Body of pancreas (tissue), 4 donors: ENCODE measurements around the gene FAM174B. TPM values are rescaled to one million over a fixed set of nuclear protein-coding genes. Genes with fewer than 3 reads are reported as not detected.

ENCODE experiments used
- ATAC-seq: fragments of 150-250 bp; one replicate; pipeline ENCODE4 v1.9.1; 2016
- DNase-seq, 4 donors: peaks; one replicate each; pipeline ENCODE4 v3.0.0-alpha.2; 2019
- H3K27ac ChIP-seq, 4 donors: fragments of 200-600 bp; sonication (generic); 1 replicate in 3 of 4; 2 replicates in 1 of 4; pipeline versions ENCODE4 v1.5.1 to v1.6.1; 2016 to 2019; ENCODE audit warnings: mild to moderate bottlenecking in 1 of 4, mixed read lengths in 1 of 4, moderate library complexity in 1 of 4
- H3K27me3 ChIP-seq, 2 donors: fragments of 200-600 bp; sonication (generic); one replicate each; pipeline ENCODE4 v1.6.0; 2016; ENCODE audit warnings: mild to moderate bottlenecking in 1 of 2
- H3K36me3 ChIP-seq, 2 donors: fragments of 200-600 bp; sonication (generic); replicated peaks in 1 of 2; 2 replicates each; pipeline ENCODE4 v1.5.1; 2016; ENCODE audit warnings: low read depth in 2 of 2; ENCODE audit not compliant: insufficient read depth in 1 of 2
- H3K4me1 ChIP-seq: fragments of 200-600 bp; sonication (generic); one replicate; pipeline ENCODE4 v1.6.0; 2016
- H3K4me3 ChIP-seq, 2 donors: fragments of 200-600 bp; sonication (generic); 1 replicate in 1 of 2; 2 replicates in 1 of 2; pipeline ENCODE4 v1.5.1; 2016 to 2019
- H3K9me3 ChIP-seq, 3 donors: fragments of 200-600 bp; sonication (generic); 1 replicate in 2 of 3; 2 replicates in 1 of 3; pipeline ENCODE4 v1.5.1; 2016
- CTCF ChIP-seq, 7 experiments: fragments of 450-650 bp in 4 of 7; fragments of 200-600 bp in 3 of 7; sonication (generic) in 3 of 7; IDR thresholded peaks; one replicate each; pipeline ENCODE4 v1.5.1; 2016 to 2019; ENCODE audit warnings: antibody characterized with exemption in 7 of 7
- POLR2A ChIP-seq, 3 donors: fragments of 450-650 bp; IDR thresholded peaks; one replicate each; pipeline ENCODE4 v1.6.1; 2016; ENCODE audit warnings: antibody characterized with exemption in 3 of 3, mild to moderate bottlenecking in 2 of 3
- WGBS, 2 donors: methylation state at CpG; one replicate each; pipeline ENCODE4 v1.1.5; 2017; 5-methylcytosine and 5-hydroxymethylcytosine counted together
- intact Hi-C: fragments of 100-400 bp; cut with DNase I; formaldehyde crosslinking; loops from one replicate; pipeline ENCODE4 v1.15.1; 2023
- total RNA-seq, 2 donors: library from RNA; depleted of rRNA; stranded (reverse); fragments of >200 nt; gene quantifications; one replicate each; pipeline ENCODE4 v1.1.0, GENCODE V29; 2016

FAM174B gene
- total RNA-seq, 2 donors from 2014 or later, result 51.4 to 59.9 TPM

GRCh38 chr15:92645051-92645631 is 10.4 kb downstream of the FAM174B start:
- WGBS, 2 donors, result 52 to 64% methylated on average over 6 of the region's 6 CpGs
- Histone ChIP-seq H3K36me3 (no peaks in the 10 kb centered on the region), H3K9me3 (no peaks in the 10 kb centered on the region), H3K27ac (peak overlapping the region in 3 of 4 donors; percentile 4 to 61 (median 56)), H3K4me3 (no peak overlapping the region), H3K4me1 (peaks cover 75% of the 10 kb centered on the region), H3K27me3 (no peaks in the 10 kb centered on the region)
- no peak for TF ChIP-seq CTCF (IDR thresholded peaks at IDR 0.05)
- TF ChIP-seq POLR2A (IDR thresholded peaks at IDR 0.05), result no peak
- ATAC-seq (peak; percentile 29), DNase-seq (no peak)
- intact Hi-C loops, result no loop called here

- Histone ChIP-seq H3K27ac (peak overlapping the region; percentile 37 to 61 (median 50)), H3K4me3 (no peak overlapping the region), H3K9me3 (no peaks in the 10 kb centered on the region), H3K36me3 (no peaks in the 10 kb centered on the region), H3K4me1 (peaks cover 76% of the 10 kb centered on the region), H3K27me3 (no peaks in the 10 kb centered on the region)
- intact Hi-C loops, result no loop called here
- TF ChIP-seq CTCF (IDR thresholded peaks at IDR 0.05) (no peak), POLR2A (IDR thresholded peaks at IDR 0.05) (peak in 1 of 3 donors; percentile 9)
- peak in 2 of 4 donors; percentile 10 to 52 for DNase-seq
- WGBS, 2 donors, result 52 to 70% methylated on average over 10 to 13 of the region's 13 CpGs
- ATAC-seq, result no peak
These were observed 11.4 kb downstream of the FAM174B start for GRCh38 chr15:92643849-92644815.

- 35 to 42% methylated on average over 15 of the region's 15 CpGs for WGBS, 2 donors
- TF ChIP-seq POLR2A (IDR thresholded peaks at IDR 0.05), result peak in 2 of 3 donors; percentile 4 to 31
- no peak for TF ChIP-seq CTCF (IDR thresholded peaks at IDR 0.05)
- peaks cover 76% of the 10 kb centered on the region for H3K4me1 ChIP-seq
- intact Hi-C loops, result no loop called here
- DNase-seq (peak; percentile 65 to 76 (median 73)), ATAC-seq (peak; percentile 55)
- no peak overlapping the region for H3K4me3 ChIP-seq
- H3K9me3 ChIP-seq, result no peaks in the 10 kb centered on the region
- H3K27me3 ChIP-seq, result no peaks in the 10 kb centered on the region
- H3K27ac ChIP-seq, result peak overlapping the region; percentile 87 to 92 (median 90)
- no peaks in the 10 kb centered on the region for H3K36me3 ChIP-seq
These were observed 16.7 kb downstream of the FAM174B start for GRCh38 chr15:92638709-92639365.

GRCh38 chr15:92638291-92638708 is 17.3 kb downstream of the FAM174B start:
- DNase-seq, result peak; percentile 72 to 88 (median 84)
- Histone ChIP-seq H3K4me1 (peaks cover 77% of the 10 kb centered on the region), H3K4me3 (no peak overlapping the region), H3K9me3 (no peaks in the 10 kb centered on the region), H3K27me3 (no peaks in the 10 kb centered on the region), H3K27ac (peak overlapping the region; percentile 87 to 92 (median 90)), H3K36me3 (no peaks in the 10 kb centered on the region)
- intact Hi-C loops, result no loop called here
- peak; percentile 78 for ATAC-seq
- TF ChIP-seq CTCF (IDR thresholded peaks at IDR 0.05) (no peak), POLR2A (IDR thresholded peaks at IDR 0.05) (no peak)
- 17 to 28% methylated on average over 9 of the region's 9 CpGs for whole genome bisulfite sequencing, 2 donors
